ENCODE data around the gene CCDC88C. TPM values are rescaled to one million over a fixed set of nuclear protein-coding genes. Genes with fewer than 3 reads are reported as not detected.

CCDC88C gene
- total RNA-seq, 1 donor from 2014 or later = 17.8 TPM

DNA sequence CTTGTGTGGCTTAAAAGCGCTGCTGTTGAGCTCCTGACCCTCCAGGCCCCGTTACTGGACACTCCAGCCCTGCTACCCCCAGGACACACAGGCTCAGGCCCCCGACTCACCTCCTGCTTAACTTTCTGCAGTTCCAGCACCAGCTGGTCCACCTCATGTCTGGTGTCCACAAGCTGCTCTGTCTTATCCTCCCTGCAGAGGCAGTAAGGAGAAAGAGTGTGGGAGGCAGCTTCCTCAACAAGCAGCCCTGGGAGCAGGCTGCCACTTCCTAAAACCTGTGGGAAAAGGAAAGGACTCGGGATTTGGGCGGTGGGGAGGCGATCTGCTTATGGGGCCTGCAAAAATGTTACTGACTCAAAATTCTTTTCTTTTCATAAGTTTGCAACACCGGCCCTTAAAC lies 79.2 kb downstream of the CCDC88C start:
- no peaks in the 10 kb centered on the region for H3K9me3 Mint-ChIP-seq
- Histone ChIP-seq H3K9me3 (ENCODE audit: low read depth) (no peaks in the 10 kb centered on the region), H2AFZ (replicated peaks) (no peak overlapping the region)

DNA sequence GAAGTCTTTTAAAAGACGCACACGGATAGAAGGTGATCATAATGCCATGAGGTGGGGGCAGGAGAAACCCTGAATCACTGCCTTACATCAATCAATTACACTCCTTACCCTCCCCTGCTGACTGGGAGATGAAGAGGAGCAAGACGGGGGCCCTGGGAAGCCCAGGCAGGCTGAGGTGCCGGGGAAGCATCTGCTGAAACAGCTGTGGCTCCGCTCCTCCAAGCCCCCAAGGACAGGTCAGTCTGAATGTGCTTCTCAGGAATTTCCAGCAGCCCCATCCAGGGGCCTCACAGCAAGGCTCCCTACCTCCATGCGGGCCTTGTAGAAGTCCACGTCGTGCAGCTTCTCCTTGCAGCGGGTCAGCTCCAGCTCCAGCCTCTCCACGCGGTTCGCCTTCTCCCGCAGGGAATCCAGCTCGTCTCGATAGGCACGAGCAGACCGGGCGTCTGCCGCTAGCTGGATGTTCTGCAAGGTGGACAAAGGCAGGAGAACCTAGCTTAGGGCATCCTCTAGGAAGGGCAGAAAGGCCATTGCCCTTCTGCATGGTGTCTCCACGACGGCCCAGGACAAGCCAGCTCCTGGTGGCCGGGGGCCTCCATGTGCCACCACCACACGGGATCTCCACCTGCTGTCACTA lies 79.8 kb downstream of the CCDC88C start:
- Mint-ChIP-seq H3K27ac (no peak overlapping the region), H3K36me3 (peaks cover 20% of the 10 kb centered on the region), H3K4me3 (no peak overlapping the region), H3K4me1 (peaks cover 2% of the 10 kb centered on the region), H3K9me3 (no peaks in the 10 kb centered on the region), H3K27me3 (ENCODE audit: insufficient read depth, low read depth) (peaks cover 6% of the 10 kb centered on the region)
- Histone ChIP-seq H4K20me1 (ENCODE audit: low read depth) (peaks cover 13% of the 10 kb centered on the region), H3F3A (ENCODE audit: low read depth) (no peaks in the 10 kb centered on the region), H3K27me3 (no peaks in the 10 kb centered on the region), H3K4me2 (no peak overlapping the region), H2AFZ (replicated peaks) (no peak overlapping the region), H3K4me1 (no peaks in the 10 kb centered on the region), H3K9me3 (ENCODE audit: low read depth) (no peaks in the 10 kb centered on the region), H3K27ac (no peak overlapping the region), H3K9ac (no peak overlapping the region), H3K79me2 (ENCODE audit: low read depth) (no peaks in the 10 kb centered on the region), H3K4me3 (no peak overlapping the region), H3K36me3 (no peaks in the 10 kb centered on the region)
- TF ChIP-seq EZH2 (IDR thresholded peaks at IDR 0.05) (no peak), EZH2phosphoT487 (IDR thresholded peaks at IDR 0.05) (no peak)
- TF ChIP-seq, protein P1, sequence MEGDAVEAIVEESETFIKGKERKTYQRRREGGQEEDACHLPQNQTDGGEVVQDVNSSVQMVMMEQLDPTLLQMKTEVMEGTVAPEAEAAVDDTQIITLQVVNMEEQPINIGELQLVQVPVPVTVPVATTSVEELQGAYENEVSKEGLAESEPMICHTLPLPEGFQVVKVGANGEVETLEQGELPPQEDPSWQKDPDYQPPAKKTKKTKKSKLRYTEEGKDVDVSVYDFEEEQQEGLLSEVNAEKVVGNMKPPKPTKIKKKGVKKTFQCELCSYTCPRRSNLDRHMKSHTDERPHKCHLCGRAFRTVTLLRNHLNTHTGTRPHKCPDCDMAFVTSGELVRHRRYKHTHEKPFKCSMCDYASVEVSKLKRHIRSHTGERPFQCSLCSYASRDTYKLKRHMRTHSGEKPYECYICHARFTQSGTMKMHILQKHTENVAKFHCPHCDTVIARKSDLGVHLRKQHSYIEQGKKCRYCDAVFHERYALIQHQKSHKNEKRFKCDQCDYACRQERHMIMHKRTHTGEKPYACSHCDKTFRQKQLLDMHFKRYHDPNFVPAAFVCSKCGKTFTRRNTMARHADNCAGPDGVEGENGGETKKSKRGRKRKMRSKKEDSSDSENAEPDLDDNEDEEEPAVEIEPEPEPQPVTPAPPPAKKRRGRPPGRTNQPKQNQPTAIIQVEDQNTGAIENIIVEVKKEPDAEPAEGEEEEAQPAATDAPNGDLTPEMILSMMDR (IDR thresholded peaks at IDR 0.05) = no peak
- no peak for DNase-seq (ENCODE audit: low spot score)

More for the DNA sequence above, 79.2 kb downstream of the CCDC88C start:
- H3K79me2 ChIP-seq (ENCODE audit: low read depth) = no peaks in the 10 kb centered on the region
- no peaks in the 10 kb centered on the region for H3K27me3 ChIP-seq
- H3K27ac ChIP-seq = no peak overlapping the region
- DNase-seq (ENCODE audit: low spot score) = no peak
- no peak overlapping the region for H3K4me3 ChIP-seq
- H3K36me3 ChIP-seq = no peaks in the 10 kb centered on the region
- H4K20me1 ChIP-seq (ENCODE audit: low read depth) = peaks cover 13% of the 10 kb centered on the region
- H3K4me1 ChIP-seq = no peaks in the 10 kb centered on the region
- peaks cover 3% of the 10 kb centered on the region for H3K27me3 Mint-ChIP-seq (ENCODE audit: insufficient read depth, low read depth)
- H3K4me1 Mint-ChIP-seq = peaks cover 2% of the 10 kb centered on the region
- no peak overlapping the region for H3K4me3 Mint-ChIP-seq
- no peak overlapping the region for H3K9ac ChIP-seq
- no peaks in the 10 kb centered on the region for H3F3A ChIP-seq (ENCODE audit: low read depth)
- H3K27ac Mint-ChIP-seq = no peak overlapping the region
- TF ChIP-seq EZH2phosphoT487 (IDR thresholded peaks at IDR 0.05) (no peak), EZH2 (IDR thresholded peaks at IDR 0.05) (no peak)
- TF ChIP-seq, protein P1 (IDR thresholded peaks at IDR 0.05) = no peak
- H3K36me3 Mint-ChIP-seq = peaks cover 16% of the 10 kb centered on the region
- H3K4me2 ChIP-seq = no peak overlapping the region

DNA sequence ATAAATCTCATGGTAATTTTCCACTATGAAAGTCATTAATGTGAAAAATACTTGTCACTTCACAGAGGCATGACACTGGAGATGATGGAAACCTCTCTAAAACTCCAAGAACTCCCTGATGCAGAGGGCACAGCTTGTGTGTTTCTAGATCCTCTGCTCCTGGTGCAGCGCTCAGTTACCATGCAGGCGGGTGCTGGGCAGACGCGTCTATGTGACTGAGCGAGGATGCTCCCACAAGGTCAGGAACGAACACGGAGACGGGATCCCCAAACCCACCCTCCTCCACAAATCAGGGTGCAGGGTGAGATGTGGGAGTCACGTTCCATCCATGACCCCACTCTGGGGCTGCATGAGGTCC lies 81.5 kb downstream of the CCDC88C start:
- H3K4me3 Mint-ChIP-seq = no peak overlapping the region
- peaks cover 20% of the 10 kb centered on the region for H3K36me3 Mint-ChIP-seq

More for the DNA sequence above, 81.5 kb downstream of the CCDC88C start:
- Histone ChIP-seq H4K20me1 (ENCODE audit: low read depth) (peaks cover 4% of the 10 kb centered on the region), H3K9me3 (ENCODE audit: low read depth) (no peaks in the 10 kb centered on the region), H3K27me3 (no peaks in the 10 kb centered on the region), H3K79me2 (ENCODE audit: low read depth) (no peaks in the 10 kb centered on the region), H3K4me3 (no peak overlapping the region), H3K4me1 (no peaks in the 10 kb centered on the region), H3K4me2 (no peak overlapping the region), H2AFZ (replicated peaks) (no peak overlapping the region), H3K27ac (no peak overlapping the region), H3K9ac (no peak overlapping the region), H3F3A (ENCODE audit: low read depth) (no peaks in the 10 kb centered on the region), H3K36me3 (no peaks in the 10 kb centered on the region)
- H3K27ac Mint-ChIP-seq = no peak overlapping the region
- TF ChIP-seq, protein P1 (IDR thresholded peaks at IDR 0.05) = no peak
- no peak for TF ChIP-seq EZH2 (IDR thresholded peaks at IDR 0.05)
- peaks cover 10% of the 10 kb centered on the region for H3K27me3 Mint-ChIP-seq (ENCODE audit: insufficient read depth, low read depth)
- DNase-seq (ENCODE audit: low spot score) = no peak
- H3K9me3 Mint-ChIP-seq = no peaks in the 10 kb centered on the region
- peaks cover 7% of the 10 kb centered on the region for H3K4me1 Mint-ChIP-seq
